ENCODE results near the gene UBASH3A.

- TF ChIP-seq ZNF837 (tag by site-specific recombination; IDR thresholded peaks at IDR 0.05) (no peak), OSR2 (tag by site-specific recombination; IDR thresholded peaks at IDR 0.05) (no peak), ZNF433 (tag by site-specific recombination; IDR thresholded peaks at IDR 0.05; ENCODE audit: low read depth) (no peak)
Measured at GRCh38 chr21:42452401-42453223, 48.9 kb downstream of the UBASH3A start.
